Omental fat pad (tissue), 4 donors: ENCODE data around the gene INTS4. TPM values are rescaled to one million over a fixed set of nuclear protein-coding genes. Genes with fewer than 3 reads are reported as not detected.
"Not testable (repeated sequence)": the region's sequence is repeated elsewhere in the genome, so short reads cannot be mapped to it uniquely, and the experiment has no call there.

Source experiments
- ATAC-seq: fragments of 150-250 bp; one replicate; pipeline ENCODE4 v1.9.1; 2016; ENCODE audit warnings: mild to moderate bottlenecking, moderate library complexity; ENCODE audit not compliant: low FRiP score
- DNase-seq: peaks from one replicate; pipeline ENCODE4 v3.0.0-alpha.2; 2019; ENCODE audit warnings: low spot score
- CTCF ChIP-seq, 3 donors: fragments of 450-650 bp; IDR thresholded peaks; one replicate each; pipeline ENCODE4 v1.5.1; 2016 to 2017; ENCODE audit warnings: antibody characterized with exemption in 3 of 3, mild to moderate bottlenecking in 3 of 3, moderate library complexity in 2 of 3
- small RNA-seq: library from RNA; depleted of rRNA; stranded (forward); fragments of <200 nt; gene quantifications from one replicate; pipeline ENCODE3, GENCODE V24; 2016
- total RNA-seq, 4 donors: library from RNA; depleted of rRNA; stranded (reverse); fragments of >200 nt; gene quantifications; one replicate each; pipeline ENCODE4 v1.1.0, GENCODE V29; 2016

The INTS4 gene
- total RNA-seq, 4 donors from 2014 or later = 22.5 to 43.2 (median 28.7) TPM

DNA sequence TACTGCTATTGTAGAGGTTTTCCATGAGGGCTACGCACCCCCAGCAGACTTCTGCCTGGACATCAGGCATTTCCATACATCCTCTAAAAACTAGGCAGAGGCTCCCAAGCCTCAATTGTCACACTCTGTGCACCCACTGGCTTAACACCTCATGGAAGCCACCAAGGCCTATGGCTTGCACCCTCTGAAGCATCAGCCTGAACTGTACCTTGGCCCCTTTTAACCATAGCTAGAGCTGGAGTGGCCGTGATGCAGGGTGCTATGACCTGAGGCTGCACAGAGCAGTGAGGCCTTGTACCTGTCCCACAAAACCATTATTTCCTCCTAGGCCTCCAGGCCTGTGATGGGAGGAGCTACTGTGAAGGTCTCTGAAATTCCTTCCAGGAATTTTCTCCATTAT lies 139.6 kb downstream of the INTS4 start:
- no peak for TF ChIP-seq CTCF (IDR thresholded peaks at IDR 0.05)
- ATAC-seq = no peak

DNA sequence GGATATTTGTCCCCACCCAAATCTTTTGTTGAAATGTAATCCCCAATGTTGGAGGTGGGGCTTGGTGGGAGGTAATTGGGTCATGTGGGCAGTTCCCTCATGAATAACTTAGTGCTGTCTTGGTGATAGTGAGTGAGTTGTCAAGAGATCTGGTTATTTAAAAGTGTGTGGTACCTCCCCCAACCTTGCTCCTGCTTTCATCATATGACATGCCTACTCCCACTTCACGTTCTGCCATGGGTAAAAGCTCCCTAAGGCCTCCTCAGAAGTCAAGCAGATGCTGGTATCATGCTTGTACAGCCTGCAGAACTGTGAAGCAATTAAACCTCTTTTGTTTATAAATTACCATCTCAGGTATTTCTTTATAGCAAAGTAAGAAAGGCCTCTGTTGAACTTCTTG lies 143.0 kb downstream of the INTS4 start:
- TF ChIP-seq CTCF (IDR thresholded peaks at IDR 0.05) = no peak
- ATAC-seq = no peak
- no peak for DNase-seq

More for the DNA sequence above, 139.6 kb downstream of the INTS4 start:
- no peak for DNase-seq

DNA sequence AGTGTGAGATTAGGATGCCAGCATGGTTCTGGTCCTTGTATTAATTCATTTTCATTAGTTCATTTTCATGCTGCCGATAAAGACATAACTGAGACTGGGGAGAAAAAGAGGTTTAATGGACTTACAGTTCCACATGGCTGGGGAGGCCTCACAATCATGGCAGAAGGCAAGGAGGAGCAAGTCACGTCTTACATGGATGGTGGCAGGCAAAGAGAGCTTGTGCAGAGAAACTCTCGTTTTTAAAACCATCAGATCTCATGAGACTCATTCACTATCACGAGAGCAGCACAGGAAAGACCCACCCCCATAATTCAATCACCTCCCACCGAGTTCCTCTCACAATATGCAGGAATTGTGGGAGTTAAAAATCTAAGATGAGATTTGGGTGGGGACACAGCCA lies 150.8 kb downstream of the INTS4 start:
- not testable (repeated sequence) for ATAC-seq

DNA sequence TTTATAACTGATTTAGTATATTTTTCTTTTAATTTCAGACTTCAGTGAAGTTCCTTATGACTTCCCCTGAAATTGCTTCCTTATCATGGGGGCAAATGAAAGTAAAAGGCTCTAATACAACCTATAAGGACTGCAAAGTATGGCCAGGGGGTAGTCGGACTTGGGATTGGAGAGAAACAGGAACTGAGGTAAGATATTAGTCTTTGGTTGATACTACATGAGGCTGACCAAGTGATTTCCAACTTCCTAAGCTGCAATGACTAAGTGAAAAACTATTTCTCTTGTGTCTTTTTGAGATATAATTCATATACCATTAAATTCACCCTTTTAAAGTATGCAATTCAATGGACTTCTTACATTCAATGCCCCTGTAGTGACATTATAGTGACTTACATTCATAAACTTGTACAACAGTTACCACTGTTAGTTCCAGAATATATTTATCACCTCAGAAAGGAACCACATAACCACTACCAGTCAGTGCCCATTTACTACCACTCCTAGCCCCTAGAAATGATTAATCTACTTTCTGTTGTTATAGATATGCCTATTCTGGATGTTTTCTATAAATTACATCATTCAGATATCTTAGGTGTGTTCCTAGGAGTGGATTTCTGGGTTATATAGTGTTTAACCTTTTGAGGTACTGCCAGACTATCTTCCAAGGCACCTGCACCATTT lies 151.9 kb downstream of the INTS4 start:
- no peak for DNase-seq
- ATAC-seq = no peak
- no peak for TF ChIP-seq CTCF (IDR thresholded peaks at IDR 0.05)

More for the DNA sequence above, 150.8 kb downstream of the INTS4 start:
- DNase-seq = not testable (repeated sequence)

GRCh38 chr11:77833302-77833701 lies 161.2 kb downstream of the INTS4 start:
- no peak for TF ChIP-seq CTCF (IDR thresholded peaks at IDR 0.05)
- ATAC-seq = no peak
- DNase-seq = no peak

DNA sequence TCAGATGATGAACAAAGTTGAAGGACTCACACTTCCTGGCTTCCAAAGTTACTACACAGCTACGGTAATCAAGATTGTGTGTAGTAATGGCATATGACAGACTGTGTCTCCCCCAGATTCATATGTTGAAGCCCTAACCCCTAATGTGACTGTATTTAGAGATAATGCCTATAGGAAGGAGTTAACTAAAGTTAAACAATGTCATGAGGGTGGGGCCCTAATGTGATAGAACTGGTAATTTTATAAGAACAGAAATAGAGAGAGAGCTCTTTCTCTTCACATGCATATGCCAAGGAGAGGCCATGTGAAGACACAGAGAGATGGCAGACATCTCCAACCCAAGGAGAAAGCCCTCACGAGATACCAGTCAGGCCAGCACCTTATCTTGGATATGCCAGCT lies 165.5 kb downstream of the INTS4 start:
- DNase-seq = no peak
- no peak for ATAC-seq
- no peak for TF ChIP-seq CTCF (IDR thresholded peaks at IDR 0.05)

Small RNA genes within 50 kb of the gene (small RNA-seq; reads per million reads assigned to genes)
- not detected for gene AP002812.4

Other genes with a start within 250 kb of the INTS4 start
- gene RSF1, start 173.9 kb downstream of the INTS4 start, total RNA-seq = 10 to 100 TPM; 42.2 to 60.7 (median 46.6) TPM
- gene AAMDC, start 173.5 kb downstream of the INTS4 start, total RNA-seq = 10 to 100 TPM; 10.4 to 47.6 (median 37.7) TPM
- 1 to 10 TPM; 3.5 to 8.4 (median 6.2) TPM for gene KCTD14, start 28.6 kb upstream of the INTS4 start, total RNA-seq
- 100 to 1,000 TPM in 1 of 4 donors, 10 to 100 TPM in 3; 12.7 to 119 (median 15.6) TPM for gene THRSP, start 69.2 kb upstream of the INTS4 start, total RNA-seq
- gene NDUFC2, start 85.2 kb upstream of the INTS4 start, total RNA-seq = 100 to 1,000 TPM in 1 of 4 donors, 10 to 100 TPM in 3; 57.8 to 136 (median 75.5) TPM
- gene ALG8, start 145.0 kb upstream of the INTS4 start, total RNA-seq = 10 to 100 TPM; 24.4 to 47.0 (median 32.6) TPM
- gene KCTD21, start 194.0 kb upstream of the INTS4 start, total RNA-seq = 10 to 100 TPM in 3 of 4 donors, 1 to 10 TPM in 1; 9.6 to 21.5 (median 13.7) TPM
- gene USP35, start 194.3 kb upstream of the INTS4 start, total RNA-seq = 10 to 100 TPM in 2 of 4 donors, 1 to 10 TPM in 2; 6.7 to 15.1 (median 8.6) TPM